ENCODE results near the gene SLC22A31.

DNA sequence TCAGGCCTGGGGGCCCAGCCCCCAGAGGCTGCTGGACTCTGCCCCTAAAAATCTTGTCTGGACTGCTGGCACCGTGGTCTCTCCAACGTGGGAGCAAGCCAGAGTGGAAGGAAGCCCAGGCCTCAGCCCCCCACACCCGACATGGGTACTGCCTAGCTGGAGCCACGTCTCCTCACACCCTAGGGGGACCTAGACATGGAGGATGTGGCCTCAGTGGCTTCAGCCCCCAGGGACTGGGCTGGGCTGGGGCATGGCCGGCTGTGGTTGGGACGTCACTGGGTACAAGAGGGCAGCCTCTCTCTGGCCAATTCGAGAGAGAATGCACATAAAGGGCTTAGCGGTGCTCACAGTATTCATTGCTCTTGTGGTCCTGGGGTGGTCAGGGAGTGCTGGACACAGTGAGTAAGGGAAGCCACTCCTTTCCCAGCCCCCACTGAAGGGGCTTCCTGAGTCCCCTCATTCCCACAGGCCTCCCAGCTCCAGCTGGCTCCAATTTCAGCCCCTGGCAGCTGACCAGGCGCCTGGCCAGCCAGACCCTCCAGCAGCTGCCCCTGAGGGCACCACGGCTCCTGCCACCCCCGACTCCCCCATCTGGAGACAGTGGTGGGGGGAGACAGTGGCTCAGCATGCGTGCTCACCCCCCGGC, 27.7 kb downstream of the SLC22A31 start:
- TF ChIP-seq, protein P1, sequence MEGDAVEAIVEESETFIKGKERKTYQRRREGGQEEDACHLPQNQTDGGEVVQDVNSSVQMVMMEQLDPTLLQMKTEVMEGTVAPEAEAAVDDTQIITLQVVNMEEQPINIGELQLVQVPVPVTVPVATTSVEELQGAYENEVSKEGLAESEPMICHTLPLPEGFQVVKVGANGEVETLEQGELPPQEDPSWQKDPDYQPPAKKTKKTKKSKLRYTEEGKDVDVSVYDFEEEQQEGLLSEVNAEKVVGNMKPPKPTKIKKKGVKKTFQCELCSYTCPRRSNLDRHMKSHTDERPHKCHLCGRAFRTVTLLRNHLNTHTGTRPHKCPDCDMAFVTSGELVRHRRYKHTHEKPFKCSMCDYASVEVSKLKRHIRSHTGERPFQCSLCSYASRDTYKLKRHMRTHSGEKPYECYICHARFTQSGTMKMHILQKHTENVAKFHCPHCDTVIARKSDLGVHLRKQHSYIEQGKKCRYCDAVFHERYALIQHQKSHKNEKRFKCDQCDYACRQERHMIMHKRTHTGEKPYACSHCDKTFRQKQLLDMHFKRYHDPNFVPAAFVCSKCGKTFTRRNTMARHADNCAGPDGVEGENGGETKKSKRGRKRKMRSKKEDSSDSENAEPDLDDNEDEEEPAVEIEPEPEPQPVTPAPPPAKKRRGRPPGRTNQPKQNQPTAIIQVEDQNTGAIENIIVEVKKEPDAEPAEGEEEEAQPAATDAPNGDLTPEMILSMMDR (conservative IDR thresholded peaks at IDR 0.05 in 1 of 2, IDR thresholded peaks at IDR 0.05 in 1 of 2; ENCODE audit: low read depth in 1 of 2, low read length in 2 of 2): no peak
- TF ChIP-seq EZH2 (IDR thresholded peaks at IDR 0.05; ENCODE audit: low read length, missing control alignments): no peak

Data from fibroblast of lung (primary cell).